Posterior cingulate gyrus (tissue), 11 donors: ENCODE results near the gene UGGT2.
"Not testable (repeated sequence)": the region's sequence is repeated elsewhere in the genome, so short reads cannot be mapped to it uniquely, and the experiment has no call there.

ENCODE experiments used
- DNase-seq, 10 donors: peaks; one replicate each; pipeline versions ENCODE4 v3.0.0 to v3.0.0-alpha.2; 2020 to 2021; ENCODE audit warnings: mixed read lengths in 3 of 10
- intact Hi-C: fragments of 100-400 bp; cut with DNase I; formaldehyde crosslinking; loops from one replicate; pipeline ENCODE4 v1.15.1; 2023

Gene UGGT2

GRCh38 chr13:95813139-95813538 lies 240.1 kb downstream of the UGGT2 start:
- DNase-seq = no peak
- intact Hi-C loops = no loop called here

- DNase-seq = peak in 1 of 10 donors; percentile 43
- intact Hi-C loops = no loop called here
Observed at GRCh38 chr13:95809429-95809828, 243.8 kb downstream of the UGGT2 start.

GRCh38 chr13:95805921-95806320 lies 247.3 kb downstream of the UGGT2 start:
- DNase-seq = no peak
- intact Hi-C loops = no loop called here

GRCh38 chr13:95801825-95802224 lies 251.4 kb downstream of the UGGT2 start:
- intact Hi-C loops = no loop called here
- no peak for DNase-seq

- DNase-seq = no peak
- intact Hi-C loops = no loop called here
Observed at GRCh38 chr13:95800436-95800835, 252.8 kb downstream of the UGGT2 start.

GRCh38 chr13:95797016-95797415 lies 256.2 kb downstream of the UGGT2 start:
- intact Hi-C loops = no loop called here
- no peak for DNase-seq

- DNase-seq = no peak
- intact Hi-C loops = no loop called here
Observed at GRCh38 chr13:95793781-95794180, 259.4 kb downstream of the UGGT2 start.

- DNase-seq = no peak
- intact Hi-C loops = no loop called here
Observed at GRCh38 chr13:95793018-95793555, 260.1 kb downstream of the UGGT2 start.

- no peak for DNase-seq
- intact Hi-C loops = no loop called here
Observed at GRCh38 chr13:95791084-95791722, 262.0 kb downstream of the UGGT2 start.

GRCh38 chr13:95789315-95789714 lies 263.9 kb downstream of the UGGT2 start:
- DNase-seq, intact Hi-C loops: not testable (repeated sequence)

GRCh38 chr13:95788100-95788463 lies 265.1 kb downstream of the UGGT2 start:
- intact Hi-C loops = no loop called here

GRCh38 chr13:95787356-95788099 lies 265.7 kb downstream of the UGGT2 start:
- intact Hi-C loops = no loop called here
- DNase-seq = no peak

More at GRCh38 chr13:95788100-95788463, 265.1 kb downstream of the UGGT2 start:
- no peak for DNase-seq

- intact Hi-C loops = no loop called here
- DNase-seq = no peak
Observed at GRCh38 chr13:95784900-95785290, 268.3 kb downstream of the UGGT2 start.

GRCh38 chr13:95784161-95784899 lies 268.9 kb downstream of the UGGT2 start:
- intact Hi-C loops = no loop called here

GRCh38 chr13:95783747-95784146 lies 269.5 kb downstream of the UGGT2 start:
- intact Hi-C loops = no loop called here

More at GRCh38 chr13:95784161-95784899, 268.9 kb downstream of the UGGT2 start:
- peak in 1 of 10 donors; percentile 59 for DNase-seq

GRCh38 chr13:95781940-95782339 lies 271.3 kb downstream of the UGGT2 start:
- intact Hi-C loops, DNase-seq: not testable (repeated sequence)

More at GRCh38 chr13:95783747-95784146, 269.5 kb downstream of the UGGT2 start:
- DNase-seq = no peak

- intact Hi-C loops = no loop called here
- DNase-seq = no peak
Observed at GRCh38 chr13:95781016-95781415, 272.2 kb downstream of the UGGT2 start.

- no peak for DNase-seq
- intact Hi-C loops = no loop called here
Observed at GRCh38 chr13:95779522-95779921, 273.7 kb downstream of the UGGT2 start.

GRCh38 chr13:95771905-95772304 lies 281.3 kb downstream of the UGGT2 start:
- intact Hi-C loops = no loop called here
- DNase-seq = peak in 1 of 10 donors; percentile 19

GRCh38 chr13:95763601-95764000 lies 289.6 kb downstream of the UGGT2 start:
- DNase-seq = no peak
- intact Hi-C loops = no loop called here

- intact Hi-C loops = not testable (repeated sequence)
- DNase-seq = peak in 1 of 10 donors; percentile 27
Observed at GRCh38 chr13:95762626-95763025, 290.6 kb downstream of the UGGT2 start.
